ENCODE measurements around the gene GPN2. TPM values are rescaled to one million over a fixed set of nuclear protein-coding genes. Genes with fewer than 3 reads are reported as not detected.

GPN2 gene
- total RNA-seq, 1 donor from 2014 or later: 7.5 TPM

- H3K27ac ChIP-seq: no peak overlapping the region
- DNase-seq (ENCODE audit: low spot score in 2 of 2): no peak
- H3K36me3 ChIP-seq: no peaks in the 10 kb centered on the region
- H3K4me3 ChIP-seq: no peak overlapping the region
- no peaks in the 10 kb centered on the region for H3K9me3 ChIP-seq
- TF ChIP-seq CTCF (IDR thresholded peaks at IDR 0.05): no peak
- H3K27me3 ChIP-seq: no peaks in the 10 kb centered on the region
- intact Hi-C loops (cut with DNase I): no loop called here
- no peaks in the 10 kb centered on the region for H3K4me1 ChIP-seq
Observed at GRCh38 chr1:26915204-26915842, 25.2 kb upstream of the GPN2 start.

GRCh38 chr1:26913754-26914619, 23.9 kb upstream of the GPN2 start, which contains the start of gene NR0B2:
Gene NR0B2 (minus strand): TSS chr1:26913975. CDS start chr1:26913940, 35 bp downstream.
- Histone ChIP-seq H3K4me1 (no peaks in the 10 kb centered on the region), H3K27ac (no peak within 1 kb of the TSS), H3K36me3 (no peaks in the 10 kb centered on the region), H3K27me3 (no peaks in the 10 kb centered on the region), H3K4me3 (no peak within 1 kb of the TSS), H3K9me3 (no peaks in the 10 kb centered on the region)
- no peak for DNase-seq (ENCODE audit: low spot score in 2 of 2)
- intact Hi-C loops (cut with DNase I): no loop called here
- no peak for TF ChIP-seq CTCF (IDR thresholded peaks at IDR 0.05)

- Histone ChIP-seq H3K27ac (no peak overlapping the region), H3K9me3 (no peaks in the 10 kb centered on the region), H3K36me3 (no peaks in the 10 kb centered on the region), H3K4me1 (no peaks in the 10 kb centered on the region), H3K4me3 (no peak overlapping the region), H3K27me3 (no peaks in the 10 kb centered on the region)
- DNase-seq (ENCODE audit: low spot score in 2 of 2): no peak
- intact Hi-C loops (cut with DNase I): no loop called here
- no peak for TF ChIP-seq CTCF (IDR thresholded peaks at IDR 0.05)
Observed at GRCh38 chr1:26913389-26913753, 23.3 kb upstream of the GPN2 start.

- no peaks in the 10 kb centered on the region for H3K36me3 ChIP-seq
- intact Hi-C loops (cut with DNase I): no loop called here
- TF ChIP-seq CTCF (IDR thresholded peaks at IDR 0.05): no peak
- no peak overlapping the region for H3K4me3 ChIP-seq
- DNase-seq (ENCODE audit: low spot score in 2 of 2): no peak
- H3K9me3 ChIP-seq: no peaks in the 10 kb centered on the region
- H3K27me3 ChIP-seq: no peaks in the 10 kb centered on the region
- H3K27ac ChIP-seq: no peak overlapping the region
- no peaks in the 10 kb centered on the region for H3K4me1 ChIP-seq
Observed at GRCh38 chr1:26912147-26912490, 22.0 kb upstream of the GPN2 start.

DNA sequence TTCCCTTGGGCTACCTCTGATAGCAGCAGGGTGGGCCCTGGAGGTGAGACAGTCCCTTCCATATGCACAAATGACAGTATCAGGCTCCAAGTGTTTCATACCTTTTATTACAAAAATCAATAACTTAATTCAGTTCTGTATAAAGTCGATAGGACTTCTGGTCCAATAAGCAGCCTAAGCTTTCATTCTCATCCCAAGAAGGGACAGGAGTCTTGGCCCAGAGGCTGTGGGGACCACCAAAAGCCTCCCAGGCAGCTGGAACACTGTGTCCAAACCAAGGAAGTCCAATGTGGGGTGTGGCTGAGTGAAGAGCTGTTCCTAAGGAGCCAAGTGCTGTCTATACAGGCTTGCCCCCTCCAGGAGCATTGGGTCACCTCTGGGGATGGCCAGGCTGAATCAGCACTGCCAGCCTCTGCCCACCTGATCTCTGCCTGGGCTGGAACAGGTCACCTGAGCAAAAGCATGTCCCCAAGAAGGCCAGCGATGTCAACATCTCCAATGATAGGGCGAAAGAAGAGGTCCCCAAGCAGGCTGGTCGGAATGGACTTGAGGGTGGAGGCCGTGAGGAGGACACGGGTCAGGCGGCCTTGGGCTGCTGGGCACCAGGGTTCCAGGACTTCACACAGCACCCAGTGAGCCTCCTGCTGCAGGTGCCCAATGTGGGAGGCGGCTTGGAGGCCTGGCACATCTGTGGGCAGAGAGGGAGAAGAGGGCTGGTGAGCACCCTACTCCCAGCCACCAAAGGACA, 21.5 kb upstream of the GPN2 start:
- Histone ChIP-seq H3K36me3 (no peaks in the 10 kb centered on the region), H3K4me1 (no peaks in the 10 kb centered on the region), H3K27ac (no peak overlapping the region), H3K27me3 (no peaks in the 10 kb centered on the region), H3K9me3 (no peaks in the 10 kb centered on the region), H3K4me3 (no peak overlapping the region)
- no peak for TF ChIP-seq CTCF (IDR thresholded peaks at IDR 0.05)
- DNase-seq (ENCODE audit: low spot score in 2 of 2): no peak
- intact Hi-C loops (cut with DNase I): no loop called here

Measured in ascending aorta (tissue), 2 donors.